Frontal cortex (tissue), 4 donors: ENCODE measurements around the gene PFN1. TPM values are rescaled to one million over a fixed set of nuclear protein-coding genes. Genes with fewer than 3 reads are reported as not detected.

Source experiments
- DNase-seq, 2 donors: peaks; one replicate each; pipeline ENCODE4 v3.0.0; 2012; ENCODE audit warnings: low spot score in 2 of 2
- FAIRE-seq: peaks from 2 replicates; lab custom pipeline; 2012; peaks lifted over from hg19 to GRCh38; lab: Jason Lieb, UNC
- total RNA-seq: library from RNA; depleted of rRNA; stranded (reverse); fragments of >200 nt; gene quantifications from one replicate; pipeline ENCODE4 v1.2.3, GENCODE V29; 2014
- donor health status: control.
- donor health status: control.
- donor health status: control.

PFN1 gene
- total RNA-seq, 1 donor from 2014 or later: 69.3 TPM

- DNase-seq: no peak
Measured at GRCh38 chr17:4947010-4947410, 1.3 kb downstream of the PFN1 start.

GRCh38 chr17:4946312-4946976, 1.9 kb downstream of the PFN1 start:
- FAIRE-seq (no peak), DNase-seq (no peak)

More at GRCh38 chr17:4947010-4947410, 1.3 kb downstream of the PFN1 start:
- FAIRE-seq: no peak

- FAIRE-seq (no peak), DNase-seq (no peak)
Measured at GRCh38 chr17:4945944-4946280, 2.4 kb downstream of the PFN1 start.

- FAIRE-seq: no peak
- DNase-seq: peak in 1 of 2 donors; percentile 72
Measured at GRCh38 chr17:4945176-4945943, 3.0 kb downstream of the PFN1 start.

DNA sequence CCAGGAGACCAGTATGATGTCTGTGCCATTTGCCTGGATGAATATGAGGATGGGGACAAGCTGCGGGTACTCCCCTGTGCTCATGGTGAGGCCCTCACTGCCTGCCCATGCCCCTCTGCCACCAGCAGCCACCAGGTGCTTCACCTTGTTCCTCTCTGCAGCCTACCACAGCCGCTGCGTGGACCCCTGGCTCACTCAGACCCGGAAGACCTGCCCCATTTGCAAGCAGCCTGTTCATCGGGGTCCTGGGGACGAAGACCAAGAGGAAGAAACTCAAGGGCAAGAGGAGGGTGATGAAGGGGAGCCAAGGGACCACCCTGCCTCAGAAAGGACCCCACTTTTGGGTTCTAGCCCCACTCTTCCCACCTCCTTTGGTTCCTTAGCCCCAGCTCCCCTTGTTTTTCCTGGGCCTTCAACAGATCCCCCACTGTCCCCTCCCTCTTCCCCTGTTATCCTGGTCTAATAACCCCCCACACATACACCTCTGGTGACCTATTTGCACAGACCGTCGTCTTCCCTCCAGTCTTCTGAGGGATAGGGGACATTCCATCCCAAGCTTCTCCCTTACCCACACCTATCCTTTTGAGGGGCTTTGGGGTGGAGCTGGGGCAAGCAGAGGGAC, 3.7 kb downstream of the PFN1 start:
- FAIRE-seq: no peak
- DNase-seq: no peak

- DNase-seq (no peak), FAIRE-seq (no peak)
Measured at GRCh38 chr17:4944163-4944553, 4.2 kb downstream of the PFN1 start.

DNA sequence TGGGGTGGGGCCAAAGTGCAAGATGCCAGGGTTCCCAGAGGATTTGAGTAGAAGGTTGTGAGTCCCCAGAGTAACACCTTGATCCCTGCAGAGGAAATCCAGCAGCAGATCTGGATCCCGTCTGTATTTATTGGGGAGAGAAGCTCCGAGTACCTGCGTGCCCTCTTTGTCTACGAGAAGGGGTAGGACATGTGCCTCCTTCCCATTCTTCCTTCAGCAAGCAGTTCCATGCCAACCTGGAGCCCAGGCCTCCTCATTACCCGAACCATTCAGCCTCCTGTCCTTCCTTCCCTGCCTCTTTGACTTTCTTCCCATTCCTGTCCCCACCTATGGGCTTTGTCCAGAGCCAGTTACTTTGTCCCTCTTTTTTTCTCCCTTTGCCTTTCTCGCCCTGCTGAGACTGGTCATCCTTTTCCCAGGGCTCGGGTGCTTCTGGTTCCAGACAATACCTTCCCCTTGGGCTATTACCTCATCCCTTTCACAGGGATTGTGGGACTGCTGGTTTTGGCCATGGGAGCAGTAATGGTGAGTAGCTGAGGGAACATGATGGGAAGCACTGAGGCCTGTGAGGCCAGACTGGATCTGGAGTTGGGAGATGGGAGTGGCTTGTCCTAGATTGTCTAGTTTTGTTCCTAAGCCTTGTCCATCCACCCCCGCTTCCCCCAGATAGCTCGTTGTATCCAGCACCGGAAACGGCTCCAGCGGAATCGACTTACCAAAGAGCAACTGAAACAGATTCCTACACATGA, 5.4 kb downstream of the PFN1 start:
- FAIRE-seq (no peak), DNase-seq (no peak)

- FAIRE-seq: no peak
- no peak for DNase-seq
Measured at GRCh38 chr17:4941319-4941610, 7.1 kb downstream of the PFN1 start.

DNA sequence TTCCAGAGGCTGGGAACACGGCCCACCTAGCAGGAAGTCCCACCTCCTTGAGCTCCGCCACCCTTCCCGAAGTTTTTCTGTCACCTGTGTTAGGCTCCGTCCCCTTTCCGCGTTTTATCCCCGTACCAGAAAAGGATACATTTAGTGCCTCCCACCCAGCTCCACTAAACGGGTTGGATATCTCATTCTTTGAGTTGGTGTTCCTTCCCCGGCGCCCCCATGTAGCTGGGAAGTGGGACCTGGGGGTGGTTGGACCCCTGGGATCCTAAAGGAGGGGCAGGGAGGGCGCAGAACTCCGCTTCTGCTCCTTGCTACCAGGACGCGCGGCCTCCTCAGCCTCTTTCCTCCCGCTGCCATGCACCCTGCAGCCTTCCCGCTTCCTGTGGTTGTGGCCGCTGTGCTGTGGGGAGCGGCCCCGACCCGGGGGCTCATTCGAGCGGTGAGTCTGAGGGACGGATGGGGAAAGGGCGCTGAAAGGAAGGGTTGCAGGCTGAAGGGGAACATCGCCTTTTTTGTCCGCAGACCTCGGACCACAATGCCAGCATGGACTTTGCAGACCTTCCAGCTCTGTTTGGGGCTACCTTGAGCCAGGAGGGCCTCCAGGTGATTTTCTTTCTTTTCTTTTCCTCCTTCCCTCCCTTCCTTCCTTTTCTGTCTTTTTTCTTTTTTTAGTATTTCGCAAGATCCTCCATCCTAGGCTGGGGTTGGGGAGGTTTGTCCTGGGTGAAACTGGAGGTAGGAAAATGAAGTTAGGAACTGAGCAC, 7.6 kb downstream of the PFN1 start:
- DNase-seq (peak in 1 of 2 donors; percentile 90), FAIRE-seq (no peak)

- DNase-seq (peak; percentile 98 to 99), FAIRE-seq (no peak)
Measured at GRCh38 chr17:4939796-4940554, 8.4 kb downstream of the PFN1 start, which contains the start of the genes RNF167 and SLC25A11. RNF167 (plus strand) TSS chr17:4940268; CDS start chr17:4940910, 642 bp downstream. SLC25A11 (minus strand) TSS chr17:4940046; CDS start chr17:4939910, 136 bp downstream.

GRCh38 chr17:4939546-4939795, 8.9 kb downstream of the PFN1 start:
- FAIRE-seq (no peak), DNase-seq (no peak)

GRCh38 chr17:4938688-4939545, 9.4 kb downstream of the PFN1 start:
- DNase-seq (no peak), FAIRE-seq (no peak)

DNA sequence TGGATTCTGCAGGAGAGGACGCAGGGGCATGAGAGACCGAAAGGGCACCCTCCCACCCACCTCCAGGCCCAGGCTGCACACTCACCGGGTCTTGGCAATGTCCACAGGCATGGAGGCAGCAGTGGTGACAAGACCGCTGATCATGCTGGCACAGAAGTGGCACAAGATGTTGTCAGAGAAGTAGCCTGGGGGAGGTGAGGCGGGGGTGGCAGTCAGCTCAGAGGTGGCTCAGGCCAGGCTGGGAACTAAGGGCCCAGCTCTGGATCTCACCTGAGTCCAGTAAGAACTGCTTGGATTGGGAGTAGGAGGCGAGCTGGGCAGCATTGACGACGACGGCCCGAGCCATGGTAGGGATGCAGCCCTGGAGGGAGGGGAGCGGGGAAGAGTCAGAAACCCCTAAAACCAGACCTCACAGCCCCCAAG, 10.2 kb downstream of the PFN1 start:
- DNase-seq (no peak), FAIRE-seq (no peak)

DNA sequence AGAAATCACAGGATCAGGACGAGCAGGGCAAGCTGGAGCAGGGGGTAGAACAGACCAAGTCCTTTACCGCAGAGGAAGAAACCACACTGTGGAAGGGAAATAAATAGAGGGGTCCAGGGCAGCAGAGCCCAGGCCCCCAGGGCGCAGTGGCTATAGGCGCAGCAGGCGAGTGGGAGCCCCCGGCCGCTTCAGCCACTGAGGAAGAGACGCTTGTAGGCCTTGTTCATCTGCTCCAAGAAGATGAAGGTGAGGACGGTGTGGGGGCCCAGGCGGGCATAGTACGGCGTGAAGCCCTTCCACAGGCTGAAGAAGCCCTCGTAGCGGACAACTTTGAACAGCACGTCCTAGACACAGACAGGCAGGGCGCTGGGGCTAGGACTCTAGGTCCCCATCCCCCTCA, 10.8 kb downstream of the PFN1 start:
- DNase-seq (no peak), FAIRE-seq (no peak)

GRCh38 chr17:4936436-4936835, 11.9 kb downstream of the PFN1 start:
- no peak for DNase-seq
- FAIRE-seq: no peak

DNA sequence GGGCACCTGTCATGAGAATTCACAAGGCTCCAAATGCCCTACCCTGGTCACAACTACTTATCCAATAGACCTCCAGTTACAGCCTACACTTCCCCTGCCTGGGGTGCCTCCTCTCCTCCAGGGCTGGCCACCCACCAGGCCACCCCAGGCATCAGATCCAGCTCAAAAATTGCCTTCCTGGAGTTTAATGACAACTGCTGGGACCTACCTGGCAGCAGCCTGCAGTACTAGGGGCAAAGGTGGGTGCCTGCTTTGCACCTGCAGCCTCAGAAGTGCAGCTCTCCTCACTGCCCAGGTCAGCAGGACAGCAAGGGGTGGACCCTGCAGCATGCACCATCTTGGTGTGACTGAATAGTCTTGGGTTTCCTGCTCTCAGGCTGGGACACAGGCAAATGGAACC, 12.7 kb downstream of the PFN1 start:
- FAIRE-seq (no peak), DNase-seq (no peak)

DNA sequence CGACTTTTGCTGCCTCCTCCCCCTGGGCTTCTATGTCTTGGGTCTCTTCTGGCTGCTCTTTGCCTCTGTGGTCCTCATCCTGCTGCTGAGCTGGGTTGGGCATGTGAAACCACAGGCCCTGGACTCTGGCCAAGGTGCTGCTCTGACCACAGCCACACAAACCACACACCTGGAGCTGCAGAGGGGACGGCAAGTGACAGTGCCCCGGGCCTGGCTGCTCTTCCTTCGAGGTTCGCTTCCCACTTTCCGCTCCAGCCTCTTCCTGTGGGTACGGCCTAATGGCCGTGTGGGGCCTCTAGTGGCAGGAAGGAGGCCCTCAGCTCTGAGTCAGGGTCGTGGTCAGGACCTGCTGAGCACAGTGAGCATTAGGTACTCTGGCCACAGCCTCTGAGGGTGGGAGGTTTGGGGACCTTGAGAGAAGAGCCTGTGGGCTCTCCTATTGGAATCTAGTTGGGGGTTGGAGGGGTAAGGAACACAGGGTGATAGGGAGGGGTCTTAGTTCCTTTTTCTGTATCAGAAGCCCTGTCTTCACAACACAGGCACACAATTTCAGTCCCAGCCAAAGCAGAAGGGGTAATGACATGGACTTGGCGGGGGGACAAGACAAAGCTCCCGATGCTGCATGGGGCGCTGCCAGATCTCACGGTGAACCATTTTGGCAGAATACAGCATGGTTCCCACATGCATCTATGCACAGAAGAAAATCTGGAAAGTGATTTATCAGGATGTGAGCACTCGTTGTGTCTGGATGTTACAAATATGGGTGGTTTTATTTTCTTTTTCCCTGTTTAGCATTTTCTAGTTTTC, 14.0 kb downstream of the PFN1 start:
- no peak for FAIRE-seq
- no peak for DNase-seq

DNA sequence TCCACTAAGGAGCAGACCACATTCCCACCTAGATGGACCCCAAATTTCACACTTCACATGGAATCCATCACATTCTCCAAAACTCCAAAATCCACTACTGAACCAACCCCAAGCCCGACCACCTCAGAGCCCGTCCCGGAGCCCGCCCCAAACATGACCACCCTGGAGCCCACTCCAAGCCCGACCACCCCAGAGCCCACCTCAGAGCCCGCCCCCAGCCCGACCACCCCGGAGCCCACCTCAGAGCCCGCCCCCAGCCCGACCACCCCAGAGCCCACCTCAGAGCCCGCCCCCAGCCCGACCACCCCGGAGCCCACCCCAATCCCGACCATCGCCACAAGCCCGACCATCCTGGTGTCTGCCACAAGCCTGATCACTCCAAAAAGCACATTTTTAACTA, 14.7 kb downstream of the PFN1 start:
- FAIRE-seq (no peak), DNase-seq (no peak)
